ENCODE results near the gene BET1L.

DNA sequence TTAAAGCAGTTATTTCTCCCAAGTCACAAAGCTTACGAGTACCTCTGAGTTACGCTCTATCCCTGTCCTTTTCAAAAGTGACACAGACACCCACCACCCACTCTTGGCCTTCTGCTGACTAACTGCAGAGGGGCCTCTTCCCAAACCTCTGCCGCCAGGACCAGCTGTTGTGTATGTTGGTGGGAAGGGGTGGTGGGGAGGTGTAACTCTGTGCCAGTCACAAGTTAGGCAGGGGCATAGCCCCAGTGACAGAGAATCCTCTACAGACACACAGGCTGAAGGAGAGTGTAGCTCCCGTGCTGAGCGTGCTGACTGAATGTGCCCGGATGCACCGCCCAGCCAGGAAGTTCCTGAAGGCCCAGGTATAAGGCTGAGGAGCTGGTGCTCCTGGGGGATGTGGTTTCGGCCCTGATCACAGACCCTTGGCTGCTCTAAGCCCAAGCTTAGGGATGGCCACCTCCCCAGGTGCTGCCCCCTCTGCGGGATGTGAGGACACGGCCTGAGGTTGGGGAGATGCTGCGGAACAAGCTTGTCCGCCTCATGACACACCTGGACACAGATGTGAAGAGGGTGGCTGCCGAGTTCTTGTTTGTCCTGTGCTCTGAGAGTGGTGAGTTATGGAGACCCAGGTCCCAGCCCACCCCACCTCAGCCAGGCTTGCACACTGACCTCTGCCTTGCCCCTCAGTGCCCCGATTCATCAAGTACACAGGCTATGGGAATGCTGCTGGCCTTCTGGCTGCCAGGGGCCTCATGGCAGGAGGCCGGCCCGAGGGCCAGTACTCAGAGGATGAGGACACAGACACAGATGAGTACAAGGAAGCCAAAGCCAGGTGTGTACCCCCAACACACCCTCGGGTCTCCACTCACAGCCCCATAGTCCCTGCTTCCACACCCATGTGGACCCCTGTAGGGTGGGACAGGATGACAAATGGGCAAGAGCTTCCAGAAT, 5.2 kb upstream of the BET1L start:
- TF ChIP-seq CTCF (IDR thresholded peaks at IDR 0.05) (no peak), ZFX (IDR thresholded peaks at IDR 0.05; ENCODE audit: borderline replicate concordance) (no peak)

Data from 22Rv1 (cell line).